Mammary epithelial cell (primary cell): ENCODE results near the gene GRHL3.

Experiments used
- EZH2 ChIP-seq: IDR thresholded peaks from 2 replicates; pipeline ENCODE4 v1.6.1; 2012; ENCODE audit warnings: low read length, inconsistent platforms, borderline replicate concordance
- TF ChIP-seq, protein P1 (sequence below), 2 donors: IDR thresholded peaks in 1 of 2; conservative IDR thresholded peaks in 1 of 2; 2 replicates each; pipeline ENCODE4 v1.5.1; 2011 to 2012; ENCODE audit warnings: inconsistent platforms in 2 of 2, low read length in 2 of 2, mild to moderate bottlenecking in 2 of 2, control low read depth in 1 of 2, low read depth in 1 of 2; ENCODE audit not compliant: insufficient read depth in 1 of 2; ENCODE audit errors: extremely low read depth in 1 of 2

DNA sequence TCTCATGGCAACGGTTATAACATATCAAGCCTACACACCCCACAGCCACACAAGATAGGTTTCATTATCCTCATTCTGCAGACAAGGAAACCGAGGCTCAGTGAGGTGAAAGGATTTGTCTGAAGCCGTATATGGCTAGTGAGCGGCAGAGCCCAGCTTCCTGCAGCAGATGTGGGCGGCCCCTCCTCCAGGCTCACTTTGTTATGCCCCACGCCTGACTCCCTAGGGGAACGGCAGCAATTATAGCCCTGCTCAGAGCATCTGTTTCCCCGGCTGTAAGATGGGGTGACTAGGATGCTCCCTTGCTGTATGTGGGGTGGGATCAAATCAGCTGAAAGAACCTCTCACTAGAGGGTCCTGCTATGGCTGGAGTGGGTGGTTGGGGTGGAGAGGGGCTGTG lies 22.1 kb downstream of the GRHL3 start:
- TF ChIP-seq, protein P1, sequence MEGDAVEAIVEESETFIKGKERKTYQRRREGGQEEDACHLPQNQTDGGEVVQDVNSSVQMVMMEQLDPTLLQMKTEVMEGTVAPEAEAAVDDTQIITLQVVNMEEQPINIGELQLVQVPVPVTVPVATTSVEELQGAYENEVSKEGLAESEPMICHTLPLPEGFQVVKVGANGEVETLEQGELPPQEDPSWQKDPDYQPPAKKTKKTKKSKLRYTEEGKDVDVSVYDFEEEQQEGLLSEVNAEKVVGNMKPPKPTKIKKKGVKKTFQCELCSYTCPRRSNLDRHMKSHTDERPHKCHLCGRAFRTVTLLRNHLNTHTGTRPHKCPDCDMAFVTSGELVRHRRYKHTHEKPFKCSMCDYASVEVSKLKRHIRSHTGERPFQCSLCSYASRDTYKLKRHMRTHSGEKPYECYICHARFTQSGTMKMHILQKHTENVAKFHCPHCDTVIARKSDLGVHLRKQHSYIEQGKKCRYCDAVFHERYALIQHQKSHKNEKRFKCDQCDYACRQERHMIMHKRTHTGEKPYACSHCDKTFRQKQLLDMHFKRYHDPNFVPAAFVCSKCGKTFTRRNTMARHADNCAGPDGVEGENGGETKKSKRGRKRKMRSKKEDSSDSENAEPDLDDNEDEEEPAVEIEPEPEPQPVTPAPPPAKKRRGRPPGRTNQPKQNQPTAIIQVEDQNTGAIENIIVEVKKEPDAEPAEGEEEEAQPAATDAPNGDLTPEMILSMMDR (conservative IDR thresholded peaks at IDR 0.05 in 1 of 2, IDR thresholded peaks at IDR 0.05 in 1 of 2; ENCODE audit: extremely low read depth in 1 of 2, insufficient read depth in 1 of 2, low read depth in 1 of 2, low read length in 2 of 2), result no peak
- no peak for TF ChIP-seq EZH2
